Activated CD4-positive, alpha-beta T cell treated with anti-CD3 and anti-CD28 coated beads, Interleukin-2, Interleukin-4, amounts not matched to agents 100 ng/mL and 50 ng/mL, durations not matched to agents 16 hours and 8 hours (primary cell): ENCODE results near the gene DSCAM.
"Not testable (repeated sequence)": the region's sequence is repeated elsewhere in the genome, so short reads cannot be mapped to it uniquely, and the experiment has no call there.

Experiments used
- DNase-seq: peaks from one replicate; pipeline ENCODE4 v3.0.0-alpha.2; 2020; ENCODE audit warnings: low spot score

Gene DSCAM

GRCh38 chr21:40379881-40380810, 466.8 kb downstream of the DSCAM start:
- DNase-seq: no peak

- no peak for DNase-seq
Measured at GRCh38 chr21:40377135-40377534, 469.8 kb downstream of the DSCAM start.

- DNase-seq: no peak
Measured at GRCh38 chr21:40373761-40374160, 473.2 kb downstream of the DSCAM start.

- no peak for DNase-seq
Measured at GRCh38 chr21:40372506-40372905, 474.5 kb downstream of the DSCAM start.

- DNase-seq: no peak
Measured at GRCh38 chr21:40371329-40371728, 475.6 kb downstream of the DSCAM start.

GRCh38 chr21:40356644-40357043, 490.3 kb downstream of the DSCAM start:
- DNase-seq: no peak

- DNase-seq: no peak
Measured at GRCh38 chr21:40355076-40355475, 491.9 kb downstream of the DSCAM start.

- DNase-seq: no peak
Measured at GRCh38 chr21:40351006-40351405, 496.0 kb downstream of the DSCAM start.

GRCh38 chr21:40349591-40349990, 497.4 kb downstream of the DSCAM start:
- DNase-seq: no peak

GRCh38 chr21:40345711-40346321, 501.1 kb downstream of the DSCAM start:
- no peak for DNase-seq

GRCh38 chr21:40340357-40340756, 506.6 kb downstream of the DSCAM start:
- no peak for DNase-seq

- DNase-seq: no peak
Measured at GRCh38 chr21:40339050-40339449, 507.9 kb downstream of the DSCAM start.

- no peak for DNase-seq
Measured at GRCh38 chr21:40337981-40338380, 509.0 kb downstream of the DSCAM start.

- no peak for DNase-seq
Measured at GRCh38 chr21:40335704-40336103, 511.3 kb downstream of the DSCAM start.

GRCh38 chr21:40334159-40334558, 512.8 kb downstream of the DSCAM start:
- no peak for DNase-seq

- no peak for DNase-seq
Measured at GRCh38 chr21:40333731-40334130, 513.2 kb downstream of the DSCAM start.

- DNase-seq: no peak
Measured at GRCh38 chr21:40331804-40332203, 515.2 kb downstream of the DSCAM start.

GRCh38 chr21:40331172-40331571, 515.8 kb downstream of the DSCAM start:
- no peak for DNase-seq

- no peak for DNase-seq
Measured at GRCh38 chr21:40324389-40324788, 522.6 kb downstream of the DSCAM start.

GRCh38 chr21:40320718-40321117, 526.2 kb downstream of the DSCAM start:
- DNase-seq: not testable (repeated sequence)

- no peak for DNase-seq
Measured at GRCh38 chr21:40318371-40318770, 528.6 kb downstream of the DSCAM start.

GRCh38 chr21:40316104-40316503, 530.9 kb downstream of the DSCAM start:
- DNase-seq: no peak

- DNase-seq: no peak
Measured at GRCh38 chr21:40315626-40316025, 531.3 kb downstream of the DSCAM start.
